Lung (tissue), 12 donors: ENCODE data around the gene OPRL1. TPM values are rescaled to one million over a fixed set of nuclear protein-coding genes. Genes with fewer than 3 reads are reported as not detected.

Experiments used
- ATAC-seq: fragments of 200-7000 bp; cut with Tn5 transposase; one replicate; pipeline ENCODE4 v1.9.1; 2020; ENCODE audit warnings: moderate number of reproducible peaks; ENCODE audit not compliant: insufficient read depth, low FRiP score
- DNase-seq, 3 donors: peaks; one replicate each; pipeline ENCODE4 v3.0.0-alpha.2; 2013 to 2017
- H3K27ac ChIP-seq, 2 donors: one replicate each; pipeline ENCODE4 v1.5.1; 2013; ENCODE audit warnings: mild to moderate bottlenecking in 2 of 2, moderate library complexity in 2 of 2, control low read depth in 1 of 2, inconsistent platforms in 1 of 2, low read depth in 1 of 2, low read length in 1 of 2
- H3K27me3 ChIP-seq, 3 donors: one replicate each; pipeline ENCODE4 v1.5.1; 2013; ENCODE audit warnings: low read length in 2 of 3; ENCODE audit not compliant: control insufficient read depth in 3 of 3, insufficient read depth in 3 of 3
- H3K36me3 ChIP-seq, 4 donors: one replicate each; pipeline ENCODE4 v1.5.1; 2013; ENCODE audit warnings: low read length in 4 of 4, mild to moderate bottlenecking in 1 of 4, moderate library complexity in 1 of 4; ENCODE audit not compliant: control insufficient read depth in 4 of 4, insufficient read depth in 4 of 4
- H3K4me1 ChIP-seq, 5 donors: one replicate each; pipeline ENCODE4 v1.5.1; 2013; ENCODE audit warnings: low read length in 5 of 5, mild to moderate bottlenecking in 2 of 5, moderate library complexity in 1 of 5; ENCODE audit not compliant: control insufficient read depth in 5 of 5, insufficient read depth in 5 of 5
- H3K4me3 ChIP-seq: one replicate; pipeline ENCODE4 v1.5.1; 2013; ENCODE audit warnings: mild to moderate bottlenecking, control low read depth, moderate library complexity
- H3K9ac ChIP-seq, 2 donors: one replicate each; pipeline ENCODE4 v1.5.1; 2013; ENCODE audit warnings: low read length in 2 of 2, control low read depth in 1 of 2; ENCODE audit not compliant: insufficient read depth in 1 of 2
- H3K9me3 ChIP-seq, 4 donors: one replicate each; pipeline ENCODE4 v1.5.1; 2013; ENCODE audit warnings: low read length in 3 of 4, mild to moderate bottlenecking in 1 of 4, moderate library complexity in 1 of 4; ENCODE audit not compliant: control insufficient read depth in 4 of 4, insufficient read depth in 3 of 4
- CTCF ChIP-seq: IDR thresholded peaks from 2 replicates; pipeline ENCODE4 v1.5.1; 2012; ENCODE audit warnings: mild to moderate bottlenecking; ENCODE audit errors: control extremely low read depth, extremely low read depth
- WGBS, 2 donors: extraction: QIAGEN DNeasy Blood & Tissue Kit; methylation state at CpG; one replicate each; pipeline ENCODE4 v1.1.7; 2013; 5-methylcytosine and 5-hydroxymethylcytosine counted together
- polyA plus RNA-seq, 2 donors: library from polyadenylated mRNA; stranded (reverse); fragments of 200-250 nt; gene quantifications; one replicate each; pipeline ENCODE4 v1.2.1, GENCODE V29; 2013
- total RNA-seq, 2 donors: library from RNA; depleted of rRNA in 1 of 2; stranded (reverse); fragments of >200 nt in 1 of 2; gene quantifications; one replicate each; pipeline ENCODE4 v1.2.1, GENCODE V29; 2014 to 2021
- donor health status: control.
- donor health status: control.
- donor health status: Bipolar disorder and iron deficiency.
- donor health status: healthy.
- donor health status: DM: yes; HTN: yes; CAD: no.

Gene OPRL1
- total and polyA plus RNA-seq, 4 donors, result 0.45 to 3.1 (median 2.1) TPM

GRCh38 chr20:64049878-64050260, 30.0 kb upstream of the OPRL1 start:
- Histone ChIP-seq H3K9ac (no peak overlapping the region), H3K4me3 (no peak overlapping the region), H3K4me1 (peaks cover 0 to 60% (median 10%) of the 10 kb centered on the region in 5 donors), H3K36me3 (peaks cover 0 to 8% (median 1%) of the 10 kb centered on the region in 4 donors), H3K9me3 (peaks cover 0 to 3% (median 0%) of the 10 kb centered on the region in 4 donors), H3K27me3 (peaks cover 0 to 28% (median 7%) of the 10 kb centered on the region in 3 donors), H3K27ac (peak overlapping the region; percentile 81 to 90)
- ATAC-seq (no peak), DNase-seq (peak in 2 of 3 donors; percentile 86 to 91)
- 22 to 23% methylated on average over 14 to 16 of the region's 16 CpGs for WGBS, 2 donors
- no peak for TF ChIP-seq CTCF

GRCh38 chr20:64050261-64051032, 29.4 kb upstream of the OPRL1 start:
- no peak for ATAC-seq
- no peak for DNase-seq
- 56 to 58% methylated on average over 23 of the region's 23 CpGs for WGBS, 2 donors
- Histone ChIP-seq H3K27ac (peak overlapping the region; percentile 81 to 90), H3K27me3 (peaks cover 0 to 24% (median 7%) of the 10 kb centered on the region in 3 donors), H3K36me3 (peaks cover 0 to 8% (median 1%) of the 10 kb centered on the region in 4 donors), H3K9me3 (peaks cover 0 to 3% (median 0%) of the 10 kb centered on the region in 4 donors), H3K4me1 (peaks cover 0 to 63% (median 10%) of the 10 kb centered on the region in 5 donors), H3K9ac (no peak overlapping the region), H3K4me3 (no peak overlapping the region)
- TF ChIP-seq CTCF, result no peak

- Histone ChIP-seq H3K4me3 (no peak overlapping the region), H3K9ac (no peak overlapping the region), H3K36me3 (peaks cover 0 to 8% (median 1%) of the 10 kb centered on the region in 4 donors), H3K4me1 (peaks cover 0 to 69% (median 10%) of the 10 kb centered on the region in 5 donors), H3K9me3 (peaks cover 0 to 3% (median 0%) of the 10 kb centered on the region in 4 donors), H3K27me3 (peaks cover 0 to 19% (median 7%) of the 10 kb centered on the region in 3 donors), H3K27ac (peak overlapping the region; percentile 81 to 90)
- DNase-seq (no peak), ATAC-seq (no peak)
- 60 to 67% methylated on average over 11 of the region's 11 CpGs for WGBS, 2 donors
- TF ChIP-seq CTCF, result no peak
Measured at GRCh38 chr20:64051033-64051452, 28.8 kb upstream of the OPRL1 start.
